ENCODE measurements around the gene COPZ2. TPM values are rescaled to one million over a fixed set of nuclear protein-coding genes. Genes with fewer than 3 reads are reported as not detected.
"Not testable (repeated sequence)": the region's sequence is repeated elsewhere in the genome, so short reads cannot be mapped to it uniquely, and the experiment has no call there.

Gene COPZ2
- total RNA-seq, 1 experiment from 2014 or later: not detected

DNA sequence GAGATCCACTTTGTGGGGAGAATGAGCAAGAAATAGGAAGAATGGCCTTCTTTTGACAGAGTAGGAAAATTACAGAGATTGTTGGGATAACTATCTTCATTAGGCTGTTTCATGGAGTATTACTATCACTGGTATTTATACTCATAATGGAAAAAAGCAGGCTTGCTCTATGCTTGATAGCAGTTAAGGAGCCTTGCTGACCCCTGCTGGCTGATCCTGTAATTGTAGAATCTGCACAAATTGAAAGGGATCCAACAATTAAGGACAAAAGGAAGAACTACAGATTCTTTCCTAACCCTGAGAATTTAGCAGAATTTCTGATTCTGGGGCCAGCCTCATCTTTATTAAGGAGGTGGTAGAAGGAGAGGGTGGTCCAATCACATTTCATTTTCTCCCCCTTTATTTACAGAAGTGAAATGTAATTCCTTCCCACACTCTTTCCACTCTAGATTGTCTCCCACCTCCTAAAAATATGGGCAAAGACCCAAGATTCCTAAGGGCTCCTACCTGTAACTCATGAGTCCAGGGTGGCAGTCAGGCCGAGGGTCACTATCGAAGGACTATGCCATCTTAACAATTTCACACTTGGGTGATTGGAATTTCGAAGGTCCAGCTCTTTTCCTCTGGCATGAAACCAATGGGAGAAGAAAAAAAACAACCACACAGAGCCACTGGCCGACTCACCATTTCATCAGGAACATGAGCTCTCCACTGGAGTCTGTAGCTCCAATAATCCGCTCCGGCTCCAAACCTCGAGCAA, 36.9 kb upstream of the COPZ2 start:
- intact Hi-C loops (cut with micrococcal nuclease; ENCODE audit: unreplicated experiment): loop anchor here (1.0 kb wide), 1 partner anchor 48 kb away; no protein-coding TSS in a partner anchor
- Histone ChIP-seq H3K27ac (ENCODE audit: low read depth, low read length, poor library complexity, severe bottlenecking) (no peak overlapping the region), H3K9me3 (ENCODE audit: low read depth, low read length, poor library complexity, severe bottlenecking) (no peaks in the 10 kb centered on the region), H3K4me1 (ENCODE audit: insufficient read depth, low read length, poor library complexity, severe bottlenecking) (no peaks in the 10 kb centered on the region), H3K4me3 (ENCODE audit: low read depth, low read length, poor library complexity, severe bottlenecking) (no peak overlapping the region), H3K36me3 (ENCODE audit: insufficient read depth, low read length, poor library complexity, severe bottlenecking) (peaks cover 73% of the 10 kb centered on the region), H3K27me3 (replicated peaks; ENCODE audit: insufficient read depth, low read depth, low read length, poor library complexity) (no peaks in the 10 kb centered on the region)
- CTCF ChIA-PET: interaction anchor here (0.7 to 0.9 kb wide), 3 partner anchors 48 to 529 kb away, joined by 3 to 7 read pairs (median 6); no protein-coding TSS in a partner anchor
- peak; percentile 85 for DNase-seq (ENCODE audit: low spot score)
- TF ChIP-seq, protein P1, sequence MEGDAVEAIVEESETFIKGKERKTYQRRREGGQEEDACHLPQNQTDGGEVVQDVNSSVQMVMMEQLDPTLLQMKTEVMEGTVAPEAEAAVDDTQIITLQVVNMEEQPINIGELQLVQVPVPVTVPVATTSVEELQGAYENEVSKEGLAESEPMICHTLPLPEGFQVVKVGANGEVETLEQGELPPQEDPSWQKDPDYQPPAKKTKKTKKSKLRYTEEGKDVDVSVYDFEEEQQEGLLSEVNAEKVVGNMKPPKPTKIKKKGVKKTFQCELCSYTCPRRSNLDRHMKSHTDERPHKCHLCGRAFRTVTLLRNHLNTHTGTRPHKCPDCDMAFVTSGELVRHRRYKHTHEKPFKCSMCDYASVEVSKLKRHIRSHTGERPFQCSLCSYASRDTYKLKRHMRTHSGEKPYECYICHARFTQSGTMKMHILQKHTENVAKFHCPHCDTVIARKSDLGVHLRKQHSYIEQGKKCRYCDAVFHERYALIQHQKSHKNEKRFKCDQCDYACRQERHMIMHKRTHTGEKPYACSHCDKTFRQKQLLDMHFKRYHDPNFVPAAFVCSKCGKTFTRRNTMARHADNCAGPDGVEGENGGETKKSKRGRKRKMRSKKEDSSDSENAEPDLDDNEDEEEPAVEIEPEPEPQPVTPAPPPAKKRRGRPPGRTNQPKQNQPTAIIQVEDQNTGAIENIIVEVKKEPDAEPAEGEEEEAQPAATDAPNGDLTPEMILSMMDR (conservative IDR thresholded peaks at IDR 0.05; ENCODE audit: low read depth, low read length): peak; percentile 87
- no peak for TF ChIP-seq EZH2 (IDR thresholded peaks at IDR 0.05; ENCODE audit: borderline replicate concordance, low read depth, low read length, poor library complexity, severe bottlenecking)
- POLR2A ChIA-PET (ENCODE audit: low non-redundant PET): interaction anchor here (0.7 kb wide), 1 partner anchor 73 kb away, joined by 5 read pairs; no protein-coding TSS in a partner anchor
- no TSS peak for BruUV-seq (replicated peaks)

DNA sequence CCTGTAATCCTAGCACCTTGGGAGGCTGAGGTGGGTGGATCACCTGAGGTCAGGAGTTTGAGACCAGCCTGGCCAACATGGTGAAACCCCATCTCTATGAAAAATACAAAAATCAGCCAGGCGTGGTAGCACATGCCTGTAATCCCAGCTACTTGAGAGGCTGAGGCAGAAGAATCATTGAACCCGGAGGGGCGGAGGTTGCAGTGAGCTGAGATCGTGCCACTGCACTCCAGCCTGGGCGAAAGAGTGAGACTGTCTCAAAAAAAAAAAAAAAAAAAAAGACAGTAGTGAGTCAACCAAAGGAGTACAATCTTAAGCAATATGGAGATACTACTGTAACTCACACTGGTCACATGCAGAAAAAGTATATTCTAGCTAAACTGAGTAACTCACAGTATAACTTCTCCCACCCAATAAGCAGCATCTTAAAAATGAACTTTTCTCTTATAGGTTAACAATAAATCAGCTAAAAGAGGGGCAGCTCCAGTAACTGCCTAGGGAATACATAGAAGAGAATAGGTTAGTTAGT, 36.0 kb upstream of the COPZ2 start:
- not testable (repeated sequence) for H3K9me3 ChIP-seq (ENCODE audit: low read depth, low read length, poor library complexity, severe bottlenecking); H3K27ac ChIP-seq (ENCODE audit: low read depth, low read length, poor library complexity, severe bottlenecking); H3K27me3 ChIP-seq (replicated peaks; ENCODE audit: insufficient read depth, low read depth, low read length, poor library complexity); DNase-seq (ENCODE audit: low spot score); H3K4me3 ChIP-seq (ENCODE audit: low read depth, low read length, poor library complexity, severe bottlenecking); H3K4me1 ChIP-seq (ENCODE audit: insufficient read depth, low read length, poor library complexity, severe bottlenecking); BruUV-seq (replicated peaks)
- ChIA-PET POLR2A (ENCODE audit: low non-redundant PET) (interaction anchor here (0.6 kb wide), 1 partner anchor 819 kb away, joined by 19 read pairs; the partner anchor contains the start of gene ATP5MC1), CTCF (interaction anchor here (0.6 to 1.0 kb wide), 5 partner anchors 12 to 1957 kb away, joined by 3 to 7 read pairs (median 4); no protein-coding TSS in a partner anchor)
- intact Hi-C loops (cut with micrococcal nuclease; ENCODE audit: unreplicated experiment): loop anchor here (1.0 kb wide), 1 partner anchor 47 kb away; no protein-coding TSS in a partner anchor
- peaks cover 82% of the 10 kb centered on the region for H3K36me3 ChIP-seq (ENCODE audit: insufficient read depth, low read length, poor library complexity, severe bottlenecking)

DNA sequence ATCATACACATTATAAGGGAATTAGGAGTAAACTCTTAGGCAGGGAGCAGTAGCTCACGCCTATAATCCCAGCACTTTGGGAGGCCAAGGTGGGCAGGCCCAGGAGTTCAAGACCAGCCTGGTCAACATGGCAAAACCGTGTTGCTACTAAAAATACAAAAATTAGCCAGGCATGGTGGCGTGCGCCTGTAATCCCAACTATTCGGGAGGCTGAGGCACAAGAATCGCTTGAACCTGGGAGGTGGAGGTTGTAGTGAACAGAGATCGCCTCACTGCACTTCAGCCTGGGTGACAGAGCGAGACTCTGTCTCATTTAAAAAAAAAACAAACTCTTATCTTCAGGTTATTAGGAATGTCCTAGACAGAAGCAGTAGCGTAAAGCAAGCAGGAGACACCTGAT, 35.2 kb upstream of the COPZ2 start:
- H3K9me3 ChIP-seq (ENCODE audit: low read depth, low read length, poor library complexity, severe bottlenecking); DNase-seq (ENCODE audit: low spot score); H3K27me3 ChIP-seq (replicated peaks; ENCODE audit: insufficient read depth, low read depth, low read length, poor library complexity); H3K4me1 ChIP-seq (ENCODE audit: insufficient read depth, low read length, poor library complexity, severe bottlenecking); H3K27ac ChIP-seq (ENCODE audit: low read depth, low read length, poor library complexity, severe bottlenecking); H3K4me3 ChIP-seq (ENCODE audit: low read depth, low read length, poor library complexity, severe bottlenecking); intact Hi-C loops (cut with micrococcal nuclease; ENCODE audit: unreplicated experiment); BruUV-seq (replicated peaks); POLR2A ChIA-PET (ENCODE audit: low non-redundant PET): not testable (repeated sequence)
- CTCF ChIA-PET: interaction anchor here (1.0 kb wide), 1 partner anchor 11 kb away, joined by 3 read pairs; no protein-coding TSS in a partner anchor
- H3K36me3 ChIP-seq (ENCODE audit: insufficient read depth, low read length, poor library complexity, severe bottlenecking): peaks cover 90% of the 10 kb centered on the region

DNA sequence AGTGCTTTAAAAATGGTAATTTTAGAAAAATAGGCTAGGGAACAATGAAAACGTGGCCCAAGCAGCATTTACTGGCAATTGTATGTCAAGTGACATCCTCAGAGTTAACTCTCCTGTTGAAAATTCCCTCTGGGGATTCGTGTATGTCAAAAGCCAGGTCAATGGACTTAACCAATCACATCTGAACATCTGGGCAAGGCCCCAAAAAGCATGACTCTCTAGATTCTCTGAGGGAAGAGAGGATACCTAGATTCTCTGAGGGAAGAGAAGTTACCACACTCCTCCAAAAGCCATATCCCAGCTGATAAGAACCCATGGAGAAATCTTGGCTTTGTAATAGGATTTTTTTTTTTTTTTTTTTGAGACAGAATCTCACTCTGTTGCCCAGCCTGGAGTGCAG, 34.1 kb upstream of the COPZ2 start:
- no peaks in the 10 kb centered on the region for H3K9me3 ChIP-seq (ENCODE audit: low read depth, low read length, poor library complexity, severe bottlenecking)
- no peaks in the 10 kb centered on the region for H3K27me3 ChIP-seq (replicated peaks; ENCODE audit: insufficient read depth, low read depth, low read length, poor library complexity)
- no peak for DNase-seq (ENCODE audit: low spot score)
- H3K4me1 ChIP-seq (ENCODE audit: insufficient read depth, low read length, poor library complexity, severe bottlenecking): no peaks in the 10 kb centered on the region
- intact Hi-C loops (cut with micrococcal nuclease; ENCODE audit: unreplicated experiment): no loop called here
- BruUV-seq (replicated peaks): no TSS peak
- H3K27ac ChIP-seq (ENCODE audit: low read depth, low read length, poor library complexity, severe bottlenecking): no peak overlapping the region
- peaks cover 97% of the 10 kb centered on the region for H3K36me3 ChIP-seq (ENCODE audit: insufficient read depth, low read length, poor library complexity, severe bottlenecking)
- ChIA-PET CTCF (no interaction called here), POLR2A (ENCODE audit: low non-redundant PET) (no interaction called here)
- no peak overlapping the region for H3K4me3 ChIP-seq (ENCODE audit: low read depth, low read length, poor library complexity, severe bottlenecking)
- no peak for TF ChIP-seq EZH2 (IDR thresholded peaks at IDR 0.05; ENCODE audit: borderline replicate concordance, low read depth, low read length, poor library complexity, severe bottlenecking)
- TF ChIP-seq, protein P1 (conservative IDR thresholded peaks at IDR 0.05; ENCODE audit: low read depth, low read length): no peak
